HCT116 (cell line): ENCODE data around the gene REST. TPM values are rescaled to one million over a fixed set of nuclear protein-coding genes. Genes with fewer than 3 reads are reported as not detected.

ENCODE experiments used
- ATAC-seq: fragments of 200-7000 bp; cut with Tn5 transposase; 2 replicates; pipeline ENCODE4 v1.9.1; 2020; ENCODE audit warnings: mild to moderate bottlenecking, moderate library complexity
- BruUV-seq: library from RNA; stranded (reverse); fragments of 400-500 nt; replicated peaks from 2 replicates; lab custom pipeline; 2021; lab: Mats Ljungman, UMichigan
- CTCF ChIA-PET: fragments of 300-600 bp; sonication (Branson Sonifier 250); formaldehyde crosslinking; loops from one replicate; lab custom pipeline; 2021; ENCODE audit warnings: antibody characterized with exemption; lab: Charles Lee
- POLR2A ChIA-PET: fragments of 300-600, 350-600 bp; sonication (Branson Sonifier 250); formaldehyde crosslinking; loops from one replicate; lab custom pipeline; 2021; ENCODE audit warnings: antibody characterized with exemption; lab: Charles Lee
- RAD21 ChIA-PET, 2 experiments: fragments of 300-600 bp; sonication (Branson Sonifier 250); formaldehyde crosslinking; loops; one replicate each; lab custom pipeline; 2023; ENCODE audit warnings: low total read pairs in 2 of 2; ENCODE audit not compliant: uncharacterized antibody in 2 of 2, unreplicated experiment in 2 of 2, low non-redundant PET in 1 of 2; lab: Charles Lee
- DNase-seq: peaks from one replicate; pipeline ENCODE4 v3.0.0-alpha.2; 2010; ENCODE audit warnings: low read depth, low spot score
- H2AFZ ChIP-seq: fragments of 200-600 bp; shearing (Covaris generic), sonication (generic); 2 replicates; pipeline ENCODE4 v1.6.1; 2017; ENCODE audit warnings: low read depth, mixed run types, mixed read lengths, antibody characterized with exemption, low read length; ENCODE audit not compliant: poor library complexity, severe bottlenecking
- H3K27ac ChIP-seq: 2 replicates; pipeline ENCODE4 v1.5.1; 2012; ENCODE audit warnings: low read depth, low read length
- H3K27me3 ChIP-seq: fragments of 200-600 bp; sonication (generic); 2 replicates; pipeline ENCODE4 v1.6.1; 2016; ENCODE audit warnings: mixed run types, low read length, mixed read lengths; ENCODE audit not compliant: insufficient read depth
- H3K36me3 ChIP-seq, 2 experiments: fragments of 200-500 bp in 1 of 2; fragments of 200-600 bp in 1 of 2; sonication (Bioruptor generic) in 1 of 2; sonication (generic) in 1 of 2; 2 replicates each; pipeline versions ENCODE4 v1.5.1 to v1.6.1; 2014 to 2016; ENCODE audit warnings: low read length in 2 of 2, inconsistent platforms in 1 of 2, mixed read lengths in 1 of 2, mixed run types in 1 of 2; ENCODE audit not compliant: insufficient read depth in 2 of 2, control insufficient read depth in 1 of 2
- H3K4me1 ChIP-seq, 2 experiments: fragments of 200-600 bp in 1 of 2; sonication (generic) in 1 of 2; 2 replicates each; pipeline versions ENCODE4 v1.5.1 to v1.6.1; 2012 to 2017; ENCODE audit warnings: low read length in 2 of 2, inconsistent platforms in 1 of 2, mild to moderate bottlenecking in 1 of 2, mixed read lengths in 1 of 2, mixed run types in 1 of 2, moderate library complexity in 1 of 2; ENCODE audit not compliant: insufficient read depth in 2 of 2, control insufficient read depth in 1 of 2
- H3K4me2 ChIP-seq: fragments of 200-600 bp; sonication (generic); 2 replicates; pipeline ENCODE4 v1.6.1; 2017; ENCODE audit warnings: mixed run types, low read length, mixed read lengths
- H3K4me3 ChIP-seq, 2 experiments: fragments of 200-600 bp in 1 of 2; sonication (generic) in 1 of 2; replicated peaks in 1 of 2; 2 replicates each; pipeline ENCODE4 v1.5.1; 2011 to 2016; ENCODE audit warnings: low read length in 2 of 2, control low read depth in 1 of 2, low read depth in 1 of 2, mild to moderate bottlenecking in 1 of 2, mixed read lengths in 1 of 2, mixed run types in 1 of 2
- H3K79me2 ChIP-seq: fragments of 200-600 bp; sonication (generic); 2 replicates; pipeline ENCODE4 v1.6.1; 2017; ENCODE audit warnings: mild to moderate bottlenecking, mixed run types, low read length, moderate library complexity, mixed read lengths; ENCODE audit not compliant: insufficient read depth
- H3K9ac ChIP-seq: fragments of 200-600 bp; sonication (generic); 2 replicates; pipeline ENCODE4 v1.6.1; 2016; ENCODE audit warnings: low read length, mixed read lengths
- H3K9me2 ChIP-seq: fragments of 200-600 bp; sonication (generic), shearing (Covaris generic); 2 replicates; pipeline ENCODE4 v1.6.1; 2017; ENCODE audit warnings: mixed run types, mild to moderate bottlenecking, moderate library complexity; ENCODE audit not compliant: insufficient read depth
- H3K9me3 ChIP-seq, 2 experiments: fragments of 200-500 bp in 1 of 2; fragments of 200-600 bp in 1 of 2; sonication (Bioruptor generic) in 1 of 2; sonication (generic) in 1 of 2; 2 replicates each; pipeline ENCODE4 v1.6.1; 2014 to 2017; ENCODE audit warnings: low read length in 2 of 2, mixed read lengths in 2 of 2, inconsistent platforms in 1 of 2, low read depth in 1 of 2, mild to moderate bottlenecking in 1 of 2, mixed run types in 1 of 2, moderate library complexity in 1 of 2; ENCODE audit not compliant: control insufficient read depth in 1 of 2, insufficient read depth in 1 of 2
- H4K20me1 ChIP-seq: fragments of 200-600 bp; sonication (generic), shearing (Covaris generic); 2 replicates; pipeline ENCODE4 v1.6.1; 2017; ENCODE audit warnings: mixed run types, mild to moderate bottlenecking, moderate library complexity; ENCODE audit not compliant: insufficient read depth
- CBX3 ChIP-seq: IDR thresholded peaks from 2 replicates; pipeline ENCODE4 v1.6.1; 2012; ENCODE audit warnings: low read depth
- CEBPB ChIP-seq: IDR thresholded peaks from 2 replicates; pipeline ENCODE4 v1.6.1; 2012; ENCODE audit warnings: low read depth
- ELF1 ChIP-seq: IDR thresholded peaks from 2 replicates; pipeline ENCODE4 v1.6.1; 2012; ENCODE audit warnings: low read depth, borderline replicate concordance
- EZH2phosphoT487 ChIP-seq: fragments of 200-600 bp; IDR thresholded peaks from 2 replicates; pipeline ENCODE4 v1.6.1; 2018; ENCODE audit warnings: antibody characterized with exemption, borderline replicate concordance
- FOSL1 ChIP-seq: IDR thresholded peaks from 2 replicates; pipeline ENCODE4 v1.6.1; 2012; ENCODE audit warnings: low read depth
- JUND ChIP-seq: IDR thresholded peaks from 2 replicates; pipeline ENCODE4 v1.6.1; 2012
- MAX ChIP-seq: IDR thresholded peaks from 2 replicates; pipeline ENCODE4 v1.6.1; 2012
- POLR2A ChIP-seq: IDR thresholded peaks from 2 replicates; pipeline ENCODE4 v1.7.0; 2011; ENCODE audit warnings: borderline replicate concordance; ENCODE audit not compliant: insufficient read depth, insufficient read length; ENCODE audit errors: extremely low read depth
- POLR2AphosphoS5 ChIP-seq: IDR thresholded peaks from 2 replicates; pipeline ENCODE4 v1.6.1; 2011; ENCODE audit warnings: mild to moderate bottlenecking, low read depth, low read length, moderate library complexity
- RAD21 ChIP-seq: IDR thresholded peaks from 2 replicates; pipeline ENCODE4 v1.6.1; 2012; ENCODE audit warnings: low read depth, mild to moderate bottlenecking
- SIN3A ChIP-seq: IDR thresholded peaks from 2 replicates; pipeline ENCODE4 v1.6.1; 2012; ENCODE audit warnings: low read depth
- SRF ChIP-seq: IDR thresholded peaks from 2 replicates; pipeline ENCODE4 v1.6.1; 2012; ENCODE audit warnings: low read depth
- TCF7L2 ChIP-seq: IDR thresholded peaks from 2 replicates; pipeline ENCODE4 v1.7.0; 2011; ENCODE audit warnings: borderline replicate concordance, inconsistent platforms; ENCODE audit not compliant: insufficient read depth, insufficient read length; ENCODE audit errors: extremely low read depth
- YY1 ChIP-seq: IDR thresholded peaks from 2 replicates; pipeline ENCODE4 v1.6.1; 2011; ENCODE audit warnings: low read length, low read depth, moderate library complexity, mild to moderate bottlenecking; ENCODE audit not compliant: insufficient replicate concordance; ENCODE audit errors: extremely low read depth
- ZFX ChIP-seq: fragments of 450-650 bp; IDR thresholded peaks from 2 replicates; pipeline ENCODE4 v1.6.1; 2017
- intact Hi-C: fragments of 100-400 bp; cut with micrococcal nuclease; formaldehyde crosslinking; loops from 2 replicates; pipeline ENCODE4 v1.10.0; 2022
- total RNA-seq: library from RNA; stranded (reverse); gene quantifications from one replicate; pipeline ENCODE4 v1.2.1, GENCODE V29; 2021; ENCODE audit not compliant: unreplicated experiment
- TF ChIP-seq, protein P1 (sequence below): IDR thresholded peaks from 2 replicates; pipeline ENCODE4 v1.6.1; 2012

REST gene
- total RNA-seq, 1 experiment from 2014 or later: 42.6 TPM

- H3K27me3 ChIP-seq: no peaks in the 10 kb centered on the region
- H3K9ac ChIP-seq: no peak overlapping the region
- H3K9me3 ChIP-seq: no peaks in the 10 kb centered on the region
- RAD21 ChIA-PET: interaction anchor here in 1 of 2 experiments (0.7 kb wide), 1 partner anchor 43 kb away, joined by 6 read pairs; no protein-coding TSS in a partner anchor
- CTCF ChIA-PET: no interaction called here
- no peak overlapping the region for H3K4me2 ChIP-seq
- no peak overlapping the region for H2AFZ ChIP-seq
- no peaks in the 10 kb centered on the region for H3K36me3 ChIP-seq
- intact Hi-C loops: no loop called here
- POLR2A ChIA-PET: no interaction called here
- H4K20me1 ChIP-seq: no peaks in the 10 kb centered on the region
- H3K79me2 ChIP-seq: no peaks in the 10 kb centered on the region
- no peaks in the 10 kb centered on the region for H3K4me1 ChIP-seq
- DNase-seq (no peak), ATAC-seq (no peak)
- no peaks in the 10 kb centered on the region for H3K9me2 ChIP-seq
- BruUV-seq: no TSS peak
- TF ChIP-seq TCF7L2 (no peak), EZH2phosphoT487 (no peak), RAD21 (no peak), CBX3 (no peak), ELF1 (no peak), JUND (no peak)
- TF ChIP-seq, protein P1, sequence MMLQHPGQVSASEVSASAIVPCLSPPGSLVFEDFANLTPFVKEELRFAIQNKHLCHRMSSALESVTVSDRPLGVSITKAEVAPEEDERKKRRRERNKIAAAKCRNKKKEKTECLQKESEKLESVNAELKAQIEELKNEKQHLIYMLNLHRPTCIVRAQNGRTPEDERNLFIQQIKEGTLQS: no peak
- no peak overlapping the region for H3K27ac ChIP-seq
- H3K4me3 ChIP-seq: no peak overlapping the region
Observed at GRCh38 chr4:56874166-56874565, 33.5 kb upstream of the REST start.

- H2AFZ ChIP-seq: no peak overlapping the region
- no peaks in the 10 kb centered on the region for H3K36me3 ChIP-seq
- ATAC-seq (no peak), DNase-seq (no peak)
- H3K79me2 ChIP-seq: no peaks in the 10 kb centered on the region
- H3K27me3 ChIP-seq: no peaks in the 10 kb centered on the region
- no peak overlapping the region for H3K4me3 ChIP-seq
- no TSS peak for BruUV-seq
- RAD21 ChIA-PET: no interaction called here
- H4K20me1 ChIP-seq: no peaks in the 10 kb centered on the region
- H3K4me2 ChIP-seq: no peak overlapping the region
- no peaks in the 10 kb centered on the region for H3K9me2 ChIP-seq
- TF ChIP-seq POLR2AphosphoS5: no peak
- TF ChIP-seq, protein P1: no peak
- TF ChIP-seq SIN3A: no peak
- no peak for TF ChIP-seq CEBPB
- no peak for TF ChIP-seq SRF
- no peak for TF ChIP-seq CBX3
- TF ChIP-seq JUND: no peak
- TF ChIP-seq ELF1: no peak
- TF ChIP-seq EZH2phosphoT487: no peak
- TF ChIP-seq ZFX: no peak
- TF ChIP-seq TCF7L2: no peak
- no peak for TF ChIP-seq POLR2A
- TF ChIP-seq FOSL1: no peak
- no peak for TF ChIP-seq YY1
- TF ChIP-seq MAX: no peak
- intact Hi-C loops: no loop called here
- H3K9me3 ChIP-seq: no peaks in the 10 kb centered on the region
- H3K27ac ChIP-seq: no peak overlapping the region
- H3K9ac ChIP-seq: no peak overlapping the region
- CTCF ChIA-PET: interaction anchor here (0.6 kb wide), 1 partner anchor 25 kb away, joined by 3 read pairs; no protein-coding TSS in a partner anchor
- H3K4me1 ChIP-seq: no peaks in the 10 kb centered on the region
- POLR2A ChIA-PET: no interaction called here
Observed at GRCh38 chr4:56874923-56875322, 32.8 kb upstream of the REST start.
